C4-2B (cell line): ENCODE measurements around the gene FAM98A.

Experiments used
- H3K27ac ChIP-seq: fragments of 450-650 bp; 2 replicates; pipeline ENCODE4 v1.5.1; 2017
- ZFX ChIP-seq: fragments of 450-650 bp; IDR thresholded peaks from 2 replicates; pipeline ENCODE4 v1.6.1; 2017
- TF ChIP-seq, protein P1 (sequence below): fragments of 450-650 bp; conservative IDR thresholded peaks from 2 replicates; pipeline ENCODE4 v1.5.1; 2017; ENCODE audit warnings: mild to moderate bottlenecking

FAM98A gene

DNA sequence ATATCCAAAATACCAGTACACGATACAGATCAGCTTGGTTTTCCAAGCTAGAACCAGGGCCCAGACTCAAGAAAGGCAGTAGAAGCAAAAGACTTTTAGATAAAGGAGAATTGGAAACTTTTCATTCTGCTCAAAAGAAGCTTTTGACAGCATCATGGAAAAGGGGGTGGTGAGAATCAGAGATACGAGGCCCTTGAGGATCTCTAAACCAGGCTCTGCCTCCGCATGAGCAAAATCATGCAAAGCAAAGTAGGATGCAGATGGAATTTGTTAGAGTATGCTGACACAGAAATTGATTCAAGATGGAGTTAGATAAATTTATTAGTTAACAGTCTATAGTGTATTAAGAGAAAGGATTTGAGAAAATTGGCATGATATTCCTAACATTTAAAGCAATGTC is 39.8 kb downstream of the FAM98A start:
- H3K27ac ChIP-seq, result no peak overlapping the region
- TF ChIP-seq, protein P1, sequence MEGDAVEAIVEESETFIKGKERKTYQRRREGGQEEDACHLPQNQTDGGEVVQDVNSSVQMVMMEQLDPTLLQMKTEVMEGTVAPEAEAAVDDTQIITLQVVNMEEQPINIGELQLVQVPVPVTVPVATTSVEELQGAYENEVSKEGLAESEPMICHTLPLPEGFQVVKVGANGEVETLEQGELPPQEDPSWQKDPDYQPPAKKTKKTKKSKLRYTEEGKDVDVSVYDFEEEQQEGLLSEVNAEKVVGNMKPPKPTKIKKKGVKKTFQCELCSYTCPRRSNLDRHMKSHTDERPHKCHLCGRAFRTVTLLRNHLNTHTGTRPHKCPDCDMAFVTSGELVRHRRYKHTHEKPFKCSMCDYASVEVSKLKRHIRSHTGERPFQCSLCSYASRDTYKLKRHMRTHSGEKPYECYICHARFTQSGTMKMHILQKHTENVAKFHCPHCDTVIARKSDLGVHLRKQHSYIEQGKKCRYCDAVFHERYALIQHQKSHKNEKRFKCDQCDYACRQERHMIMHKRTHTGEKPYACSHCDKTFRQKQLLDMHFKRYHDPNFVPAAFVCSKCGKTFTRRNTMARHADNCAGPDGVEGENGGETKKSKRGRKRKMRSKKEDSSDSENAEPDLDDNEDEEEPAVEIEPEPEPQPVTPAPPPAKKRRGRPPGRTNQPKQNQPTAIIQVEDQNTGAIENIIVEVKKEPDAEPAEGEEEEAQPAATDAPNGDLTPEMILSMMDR, result no peak
- TF ChIP-seq ZFX, result no peak

DNA sequence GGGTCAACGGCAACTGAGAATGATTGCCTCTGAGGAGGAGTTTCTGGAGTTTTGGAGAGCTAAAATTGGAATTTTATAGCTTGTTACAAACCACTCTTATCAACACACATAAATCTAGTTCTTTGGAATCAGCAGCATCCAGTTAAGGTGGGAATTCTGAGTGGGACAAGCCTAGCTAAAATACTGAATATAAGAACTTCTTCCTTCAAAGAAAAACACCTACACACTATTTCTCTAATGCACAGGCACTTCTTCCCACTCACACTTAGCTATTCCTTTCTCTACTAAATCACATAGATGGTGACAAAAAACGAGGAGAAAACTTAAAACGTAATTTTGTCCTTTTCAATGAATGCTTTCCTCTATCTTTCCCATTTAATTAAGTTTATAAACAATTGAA is 43.4 kb downstream of the FAM98A start:
- H3K27ac ChIP-seq, result no peak overlapping the region
- TF ChIP-seq, protein P1, result no peak
- no peak for TF ChIP-seq ZFX

DNA sequence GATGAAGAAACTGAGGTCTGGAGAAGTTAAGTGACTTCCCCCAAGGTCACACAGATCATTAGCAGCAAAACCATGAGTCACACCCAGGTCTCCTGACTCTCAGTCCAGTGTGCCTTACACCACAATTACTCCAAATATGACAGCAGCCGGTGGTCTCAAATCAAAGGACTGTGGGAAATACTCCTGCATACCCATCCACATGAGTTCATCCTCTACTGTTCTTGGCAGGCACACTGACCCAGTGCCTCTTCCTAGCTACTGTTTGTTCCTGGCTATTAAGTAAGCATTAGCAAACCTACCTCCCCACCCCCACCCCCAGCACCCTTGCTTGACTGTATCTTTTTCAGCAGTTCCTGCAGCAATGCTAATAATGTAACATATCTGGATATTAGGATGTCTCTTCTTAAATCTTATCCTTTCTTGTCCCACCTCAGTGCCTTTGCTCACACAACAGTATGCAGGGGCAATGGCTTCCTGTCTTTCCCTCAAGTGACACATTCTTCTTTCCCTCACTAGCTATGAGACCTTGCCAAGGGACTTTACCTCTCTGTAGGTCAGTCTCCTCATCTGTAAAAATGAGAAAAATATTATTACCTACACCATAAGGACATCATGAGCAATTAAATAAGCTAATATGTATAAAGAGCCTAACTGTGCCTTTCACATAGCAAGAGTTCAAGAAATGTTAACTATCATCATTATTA is 46.2 kb downstream of the FAM98A start:
- TF ChIP-seq ZFX, result no peak
- TF ChIP-seq, protein P1, result no peak
- no peak overlapping the region for H3K27ac ChIP-seq

DNA sequence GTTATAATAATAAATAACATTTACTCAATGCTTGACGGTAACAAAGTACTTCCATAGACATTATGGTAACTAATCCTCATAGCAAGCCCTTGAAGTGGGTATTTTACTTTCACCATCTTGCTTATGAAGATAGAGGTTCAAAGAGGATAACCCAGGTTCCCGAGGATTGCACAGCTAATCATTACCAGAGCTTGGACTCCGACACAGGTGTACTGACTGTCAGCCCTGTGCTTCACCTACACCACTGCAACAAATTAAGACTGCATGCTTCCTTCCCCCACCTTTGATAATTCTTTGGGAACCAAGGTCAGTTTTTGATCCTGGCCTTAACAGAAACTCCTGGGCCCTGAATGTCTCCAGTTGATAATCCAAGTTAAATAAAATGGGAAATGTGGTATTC is 48.9 kb downstream of the FAM98A start:
- no peak for TF ChIP-seq ZFX
- TF ChIP-seq, protein P1, result no peak
- no peak overlapping the region for H3K27ac ChIP-seq

DNA sequence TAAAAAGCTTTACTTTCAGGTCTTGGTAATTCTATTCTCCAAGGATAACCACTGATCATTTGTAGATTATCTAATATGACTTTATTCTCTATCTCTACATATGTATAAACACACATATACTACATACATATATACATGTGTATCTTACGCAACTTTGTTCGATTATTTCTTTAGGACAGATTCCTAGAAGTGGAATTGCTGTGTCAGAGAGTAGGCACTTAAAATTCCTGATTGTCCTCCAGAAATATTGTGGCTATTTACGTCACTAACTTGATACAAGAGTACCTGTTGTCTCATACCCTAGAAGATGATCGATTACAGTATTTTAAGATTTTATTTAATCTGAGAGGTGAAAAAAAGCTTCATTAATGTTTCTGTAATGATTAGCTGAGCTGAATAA is 57.9 kb downstream of the FAM98A start:
- TF ChIP-seq, protein P1, result no peak
- TF ChIP-seq ZFX, result no peak
- H3K27ac ChIP-seq, result no peak overlapping the region

DNA sequence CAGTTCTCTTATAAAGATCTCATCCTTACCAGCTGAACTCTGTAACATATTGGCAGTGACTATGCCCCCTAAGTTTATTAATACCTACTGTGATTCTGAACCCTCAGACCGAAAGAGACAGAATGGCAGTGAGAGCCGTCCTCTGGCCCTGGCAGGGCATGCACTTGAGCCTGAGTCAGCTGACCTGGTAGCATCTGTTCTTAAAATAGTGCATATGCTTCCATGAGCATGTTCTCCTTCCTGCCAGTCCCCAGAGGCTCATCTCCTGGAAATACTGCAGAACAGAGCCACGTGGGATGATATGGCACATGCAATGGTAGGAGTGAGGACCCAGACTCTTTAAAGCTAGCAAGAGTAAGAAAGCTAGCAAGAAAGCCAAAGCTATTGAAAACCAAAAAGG is 63.7 kb downstream of the FAM98A start:
- TF ChIP-seq, protein P1, result no peak
- no peak for TF ChIP-seq ZFX
- H3K27ac ChIP-seq, result no peak overlapping the region
